CD14-positive monocyte (primary cell): Measurements from ENCODE around the gene SLC8A2. TPM values are rescaled to one million over a fixed set of nuclear protein-coding genes. Genes with fewer than 3 reads are reported as not detected.

Experiments used
- DNase-seq, 3 donors: peaks; one replicate each; pipeline ENCODE4 v3.0.0-alpha.2; 2011 to 2022
- H2AFZ ChIP-seq: 2 replicates; pipeline ENCODE4 v1.6.0; 2012; ENCODE audit warnings: mild to moderate bottlenecking, low read depth, low read length, inconsistent platforms; ENCODE audit not compliant: insufficient read depth, poor library complexity, severe bottlenecking
- H3K27ac ChIP-seq, 2 donors: 1 replicate in 1 of 2; 2 replicates in 1 of 2; pipeline ENCODE4 v1.5.1; 2012 to 2013; ENCODE audit warnings: low read length in 2 of 2, control low read depth in 1 of 2, inconsistent platforms in 1 of 2, low read depth in 1 of 2, mild to moderate bottlenecking in 1 of 2
- H3K27me3 ChIP-seq, 2 donors: one replicate each; pipeline versions ENCODE4 v1.6.0 to v1.6.1; 2011 to 2013; ENCODE audit warnings: low read length in 2 of 2; ENCODE audit not compliant: control insufficient read depth in 2 of 2, insufficient read depth in 2 of 2
- H3K36me3 ChIP-seq, 2 donors: replicated peaks in 1 of 2; 1 replicate in 1 of 2; 2 replicates in 1 of 2; pipeline versions ENCODE4 v1.5.1 to v1.6.1; 2012 to 2013; ENCODE audit warnings: low read length in 2 of 2, control low read depth in 1 of 2, inconsistent platforms in 1 of 2, mild to moderate bottlenecking in 1 of 2; ENCODE audit not compliant: insufficient read depth in 2 of 2, control insufficient read depth in 1 of 2
- H3K4me1 ChIP-seq, 2 donors: 1 replicate in 1 of 2; 2 replicates in 1 of 2; pipeline versions ENCODE4 v1.5.1 to v1.6.1; 2012 to 2013; ENCODE audit warnings: low read length in 2 of 2, control low read depth in 1 of 2, inconsistent platforms in 1 of 2, mild to moderate bottlenecking in 1 of 2, moderate library complexity in 1 of 2; ENCODE audit not compliant: insufficient read depth in 2 of 2, control insufficient read depth in 1 of 2
- H3K4me2 ChIP-seq: replicated peaks from 2 replicates; pipeline ENCODE3; 2012; ENCODE audit warnings: low read length, moderate library complexity, mild to moderate bottlenecking; ENCODE audit not compliant: poor library complexity, severe bottlenecking; ENCODE audit errors: extremely low read depth
- H3K4me3 ChIP-seq, 3 experiments: fragments of 200-600 bp in 1 of 3; sonication (generic) in 1 of 3; replicated peaks in 1 of 3; 1 replicate in 2 of 3; 2 replicates in 1 of 3; pipeline ENCODE4 v1.5.1; 2011 to 2013; ENCODE audit warnings: low read length in 3 of 3, mild to moderate bottlenecking in 3 of 3, control low read depth in 2 of 3, low read depth in 2 of 3, inconsistent platforms in 1 of 3, moderate library complexity in 1 of 3
- H3K79me2 ChIP-seq: 2 replicates; pipeline ENCODE4 v1.6.0; 2012; ENCODE audit warnings: mild to moderate bottlenecking, control low read depth, inconsistent platforms, low read length, moderate library complexity; ENCODE audit not compliant: insufficient read depth
- H3K9ac ChIP-seq: 2 replicates; pipeline ENCODE4 v1.6.0; 2017; ENCODE audit warnings: low read length, mild to moderate bottlenecking; ENCODE audit not compliant: insufficient read depth, poor library complexity, severe bottlenecking
- H3K9me3 ChIP-seq, 2 donors: replicated peaks in 1 of 2; 1 replicate in 1 of 2; 2 replicates in 1 of 2; pipeline versions ENCODE4 v1.5.1 to v1.6.1; 2012 to 2013; ENCODE audit warnings: low read length in 2 of 2, control low read depth in 1 of 2; ENCODE audit not compliant: control insufficient read depth in 1 of 2, insufficient read depth in 1 of 2
- H4K20me1 ChIP-seq: 2 replicates; pipeline ENCODE4 v1.6.0; 2012; ENCODE audit warnings: mild to moderate bottlenecking, low read length, control low read depth, moderate library complexity; ENCODE audit not compliant: insufficient read depth
- H3K27ac Mint-ChIP-seq, 7 donors: one replicate each; pipeline ENCODE4 v1.8.0; 2020; ENCODE audit warnings: mild to moderate bottlenecking in 7 of 7, mixed read lengths in 7 of 7, moderate library complexity in 6 of 7, inconsistent platforms in 2 of 7
- H3K27me3 Mint-ChIP-seq, 3 donors: one replicate each; pipeline ENCODE4 v1.8.0; 2021 to 2022; ENCODE audit warnings: low read depth in 3 of 3, mild to moderate bottlenecking in 3 of 3, mixed read lengths in 3 of 3, moderate library complexity in 3 of 3, inconsistent platforms in 1 of 3
- H3K36me3 Mint-ChIP-seq, 2 donors: one replicate each; pipeline ENCODE4 v1.8.0; 2020; ENCODE audit warnings: mixed read lengths in 2 of 2, inconsistent platforms in 1 of 2, mild to moderate bottlenecking in 1 of 2
- H3K4me1 Mint-ChIP-seq: one replicate; pipeline ENCODE4 v1.8.0; 2020; ENCODE audit warnings: mild to moderate bottlenecking, mixed read lengths
- H3K4me3 Mint-ChIP-seq, 2 donors: one replicate each; pipeline ENCODE4 v1.8.0; 2020; ENCODE audit warnings: mild to moderate bottlenecking in 2 of 2, mixed read lengths in 2 of 2, moderate library complexity in 1 of 2
- H3K9me3 Mint-ChIP-seq, 7 donors: one replicate each; pipeline ENCODE4 v1.8.0; 2020 to 2022; ENCODE audit warnings: mixed read lengths in 7 of 7, mild to moderate bottlenecking in 6 of 7, moderate library complexity in 6 of 7, inconsistent platforms in 2 of 7
- CTCF ChIP-seq: fragments of 200-600 bp; IDR thresholded peaks from one replicate; pipeline ENCODE4 v1.8.0; 2022; ENCODE audit warnings: antibody characterized with exemption, mild to moderate bottlenecking
- WGBS: methylation state at CpG from one replicate; pipeline ENCODE4 v1.1.5; 2013; ENCODE audit warnings: missing lambda C conversion rate; ENCODE audit not compliant: insufficient coverage; 5-methylcytosine and 5-hydroxymethylcytosine counted together
- intact Hi-C, 2 donors: fragments of 100-400 bp; cut with micrococcal nuclease; formaldehyde crosslinking; loops; one replicate each; pipeline versions ENCODE4 v1.15.0 to v1.15.1; 2023
- polyA plus RNA-seq, 3 donors: library from polyadenylated mRNA; depleted of rRNA in 1 of 3; unstranded in 2 of 3; stranded (reverse) in 1 of 3; fragments of 300-500 nt in 2 of 3; fragments of >200 nt in 1 of 3; fragmentation: Illumina TruSeq in 2 of 3; gene quantifications; 1 replicate in 2 of 3; 2 replicates in 1 of 3; pipeline ENCODE4 v1.2.3, GENCODE V29; 2012 to 2021

The SLC8A2 gene
- polyA plus RNA-seq, 3 donors: not detected

- H3K9me3 ChIP-seq: peaks cover 9 to 19% of the 10 kb centered on the region in 2 donors
- H3K4me2 ChIP-seq: no peak overlapping the region
- H3K79me2 ChIP-seq: no peaks in the 10 kb centered on the region
- WGBS: 33% methylated on average over 5 of the region's 5 CpGs
- Mint-ChIP-seq H3K4me1 (peaks cover 2% of the 10 kb centered on the region), H3K9me3 (peaks cover 2 to 20% (median 14%) of the 10 kb centered on the region in 7 donors), H3K36me3 (no peaks in the 10 kb centered on the region), H3K27me3 (peaks cover 21 to 42% (median 40%) of the 10 kb centered on the region in 3 donors), H3K4me3 (no peak overlapping the region), H3K27ac (no peak overlapping the region)
- H3K4me1 ChIP-seq: no peaks in the 10 kb centered on the region
- intact Hi-C loops: no loop called here
- H3K27me3 ChIP-seq: peaks cover 28 to 51% of the 10 kb centered on the region in 2 donors
- TF ChIP-seq CTCF: no peak
- H2AFZ ChIP-seq: no peak overlapping the region
- no peaks in the 10 kb centered on the region for H3K36me3 ChIP-seq
- H3K4me3 ChIP-seq: no peak overlapping the region
- no peak overlapping the region for H3K27ac ChIP-seq
- DNase-seq: no peak
- no peak overlapping the region for H3K9ac ChIP-seq
- H4K20me1 ChIP-seq: no peaks in the 10 kb centered on the region
These were observed 13.0 kb downstream of the SLC8A2 start for GRCh38 chr19:47458672-47459071.

GRCh38 chr19:47456721-47457474, 14.8 kb downstream of the SLC8A2 start:
- peaks cover 18 to 48% (median 44%) of the 10 kb centered on the region in 3 donors for H3K27me3 Mint-ChIP-seq
- Histone ChIP-seq H3K27ac (no peak overlapping the region), H3K4me3 (no peak overlapping the region), H3K27me3 (peaks cover 28 to 51% of the 10 kb centered on the region in 2 donors), H4K20me1 (no peaks in the 10 kb centered on the region), H3K9me3 (peaks cover 9 to 19% of the 10 kb centered on the region in 2 donors), H3K4me1 (no peaks in the 10 kb centered on the region), H3K9ac (no peak overlapping the region), H3K36me3 (no peaks in the 10 kb centered on the region), H3K79me2 (no peaks in the 10 kb centered on the region), H3K4me2 (no peak overlapping the region), H2AFZ (no peak overlapping the region)
- no peak for DNase-seq
- no peak overlapping the region for H3K27ac Mint-ChIP-seq
- peaks cover 2% of the 10 kb centered on the region for H3K4me1 Mint-ChIP-seq
- H3K4me3 Mint-ChIP-seq: peak overlapping the region in 1 of 2 donors; percentile 68
- no peak for TF ChIP-seq CTCF
- WGBS: 28% methylated on average over 77 of the region's 77 CpGs
- peaks cover 2 to 20% (median 14%) of the 10 kb centered on the region in 7 donors for H3K9me3 Mint-ChIP-seq
- H3K36me3 Mint-ChIP-seq: no peaks in the 10 kb centered on the region
- intact Hi-C loops: no loop called here
